ENCODE results near the gene UBE2S. TPM values are rescaled to one million over a fixed set of nuclear protein-coding genes. Genes with fewer than 3 reads are reported as not detected.

Gene UBE2S
- total RNA-seq, 2 donors from 2014 or later: 6.5 to 7.9 TPM

GRCh38 chr19:55355213-55355821 is 52.3 kb downstream of the UBE2S start:
- DNase-seq (no peak), ATAC-seq (no peak)
- no peak overlapping the region for H3K27ac ChIP-seq
- H3K9me3 ChIP-seq: no peaks in the 10 kb centered on the region
- H3K4me3 ChIP-seq: no peak overlapping the region
- H3K27me3 ChIP-seq: peaks cover 0 to 20% of the 10 kb centered on the region in 2 donors
- WGBS, 2 donors: 24% methylated on average over 12 to 13 of the region's 13 CpGs
- peaks cover 20% of the 10 kb centered on the region for H3K4me1 ChIP-seq
- TF ChIP-seq POLR2A (IDR thresholded peaks at IDR 0.05) (no peak), CTCF (IDR thresholded peaks at IDR 0.05) (no peak)
- intact Hi-C loops (cut with DNase I): no loop called here
- H3K36me3 ChIP-seq (replicated peaks in 1 of 2; ENCODE audit: insufficient read depth in 1 of 2, low read depth in 2 of 2): no peaks in the 10 kb centered on the region

- TF ChIP-seq CTCF (IDR thresholded peaks at IDR 0.05) (no peak), POLR2A (IDR thresholded peaks at IDR 0.05) (no peak)
- H3K9me3 ChIP-seq: no peaks in the 10 kb centered on the region
- intact Hi-C loops (cut with DNase I): no loop called here
- ATAC-seq: no peak
- WGBS, 2 donors: 4% methylated on average over 41 of the region's 43 CpGs; no CpG with 5 or more reads in 1 of the 2 donors
- H3K27me3 ChIP-seq: peaks cover 0 to 20% of the 10 kb centered on the region in 2 donors
- peak within 1 kb of the TSS in 1 of 2 donors; percentile 5 for H3K4me3 ChIP-seq
- H3K4me1 ChIP-seq: peaks cover 20% of the 10 kb centered on the region
- no peak for DNase-seq
- H3K36me3 ChIP-seq (replicated peaks in 1 of 2; ENCODE audit: insufficient read depth in 1 of 2, low read depth in 2 of 2): no peaks in the 10 kb centered on the region
- no peak within 1 kb of the TSS for H3K27ac ChIP-seq
Observed at GRCh38 chr19:55354698-55355212, 52.8 kb downstream of the UBE2S start, which contains the start of gene COX6B2. TSS of gene COX6B2 (minus strand) at chr19:55354719. CDS start at chr19:55354521, 198 bp downstream.

- TF ChIP-seq CTCF (IDR thresholded peaks at IDR 0.05): no peak
- no peak for TF ChIP-seq POLR2A (IDR thresholded peaks at IDR 0.05)
- 2 to 3% methylated on average over 16 to 52 of the region's 72 CpGs for WGBS, 2 donors
Observed at GRCh38 chr19:55353803-55354697, 53.5 kb downstream of the UBE2S start.

GRCh38 chr19:55353356-55353802 is 54.2 kb downstream of the UBE2S start:
- Histone ChIP-seq H3K4me1 (peaks cover 20% of the 10 kb centered on the region), H3K4me3 (peak overlapping the region in 1 of 2 donors; percentile 5), H3K27me3 (peaks cover 0 to 20% of the 10 kb centered on the region in 2 donors), H3K36me3 (replicated peaks in 1 of 2; ENCODE audit: insufficient read depth in 1 of 2, low read depth in 2 of 2) (no peaks in the 10 kb centered on the region), H3K9me3 (no peaks in the 10 kb centered on the region), H3K27ac (no peak overlapping the region)
- 1 to 8% methylated on average over 15 to 24 of the region's 24 CpGs for WGBS, 2 donors
- no peak for TF ChIP-seq CTCF (IDR thresholded peaks at IDR 0.05)
- no peak for TF ChIP-seq POLR2A (IDR thresholded peaks at IDR 0.05)
- intact Hi-C loops (cut with DNase I): no loop called here
- no peak for ATAC-seq
- DNase-seq: no peak

More at GRCh38 chr19:55353803-55354697, 53.5 kb downstream of the UBE2S start:
- intact Hi-C loops (cut with DNase I): no loop called here
- peaks cover 0 to 20% of the 10 kb centered on the region in 2 donors for H3K27me3 ChIP-seq
- DNase-seq: peak; percentile 67 to 75 (median 70)
- H3K27ac ChIP-seq: no peak overlapping the region
- peak; percentile 83 for ATAC-seq
- H3K4me1 ChIP-seq: peaks cover 20% of the 10 kb centered on the region
- no peaks in the 10 kb centered on the region for H3K36me3 ChIP-seq (replicated peaks in 1 of 2; ENCODE audit: insufficient read depth in 1 of 2, low read depth in 2 of 2)
- peak overlapping the region in 1 of 2 donors; percentile 5 for H3K4me3 ChIP-seq
- no peaks in the 10 kb centered on the region for H3K9me3 ChIP-seq

All from body of pancreas (tissue), 4 donors.